Activated naive CD4-positive, alpha-beta T cell treated with anti-CD3 and anti-CD28 coated beads, Interleukin-2, amount 50 U/mL, for 24 hours (primary cell): ENCODE measurements around the gene EXOC4.
"Not testable (repeated sequence)": the region's sequence is repeated elsewhere in the genome, so short reads cannot be mapped to it uniquely, and the experiment has no call there.

Experiments used
- H3K27ac Mint-ChIP-seq: one replicate; pipeline ENCODE4 v1.8.0; 2021; ENCODE audit warnings: mild to moderate bottlenecking, mixed read lengths
- H3K27me3 Mint-ChIP-seq: one replicate; pipeline ENCODE4 v1.8.0; 2021; ENCODE audit warnings: mixed read lengths
- H3K36me3 Mint-ChIP-seq: one replicate; pipeline ENCODE4 v1.8.0; 2021; ENCODE audit warnings: mixed read lengths
- H3K4me1 Mint-ChIP-seq: one replicate; pipeline ENCODE4 v1.8.0; 2021; ENCODE audit warnings: mixed read lengths
- H3K4me3 Mint-ChIP-seq: one replicate; pipeline ENCODE4 v1.8.0; 2021; ENCODE audit warnings: mild to moderate bottlenecking, mixed read lengths
- H3K9me3 Mint-ChIP-seq: one replicate; pipeline ENCODE4 v1.8.0; 2021; ENCODE audit warnings: mixed read lengths

EXOC4 gene

GRCh38 chr7:133883591-133883990, 630.7 kb downstream of the EXOC4 start:
- Mint-ChIP-seq H3K27ac (no peak overlapping the region), H3K36me3 (peaks cover 9% of the 10 kb centered on the region), H3K27me3 (no peaks in the 10 kb centered on the region), H3K4me1 (no peaks in the 10 kb centered on the region), H3K9me3 (no peaks in the 10 kb centered on the region), H3K4me3 (no peak overlapping the region)

- Mint-ChIP-seq H3K4me1 (no peaks in the 10 kb centered on the region), H3K27ac (no peak overlapping the region), H3K4me3 (no peak overlapping the region), H3K36me3 (peaks cover 5% of the 10 kb centered on the region), H3K27me3 (no peaks in the 10 kb centered on the region), H3K9me3 (no peaks in the 10 kb centered on the region)
Measured at GRCh38 chr7:133885213-133885612, 632.3 kb downstream of the EXOC4 start.

DNA sequence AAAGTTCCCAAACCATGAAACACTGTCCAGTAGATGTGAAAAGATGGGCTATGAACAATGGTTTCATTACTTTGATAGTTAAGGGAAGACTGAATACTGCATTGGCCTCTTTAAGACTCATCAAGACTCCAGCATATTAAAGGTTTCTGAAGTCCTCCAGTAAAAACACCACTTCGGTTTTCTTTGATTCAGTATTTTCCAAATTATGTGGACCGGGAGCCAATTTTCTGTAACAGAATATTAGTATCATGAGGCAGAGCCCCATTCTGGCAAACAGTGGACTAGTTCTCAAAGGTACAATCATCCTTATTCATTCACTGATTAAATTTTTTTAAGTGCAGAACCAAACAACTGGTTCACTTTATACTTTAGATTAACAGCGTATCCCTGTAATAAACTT, 633.2 kb downstream of the EXOC4 start:
- H3K36me3 Mint-ChIP-seq, result peaks cover 5% of the 10 kb centered on the region
- H3K27ac Mint-ChIP-seq, result no peak overlapping the region
- H3K27me3 Mint-ChIP-seq, result no peaks in the 10 kb centered on the region
- H3K4me1 Mint-ChIP-seq, result no peaks in the 10 kb centered on the region
- H3K9me3 Mint-ChIP-seq, result no peaks in the 10 kb centered on the region
- no peak overlapping the region for H3K4me3 Mint-ChIP-seq

- no peaks in the 10 kb centered on the region for H3K4me1 Mint-ChIP-seq
- no peaks in the 10 kb centered on the region for H3K9me3 Mint-ChIP-seq
- peaks cover 5% of the 10 kb centered on the region for H3K36me3 Mint-ChIP-seq
- H3K4me3 Mint-ChIP-seq, result no peak overlapping the region
- no peak overlapping the region for H3K27ac Mint-ChIP-seq
- H3K27me3 Mint-ChIP-seq, result no peaks in the 10 kb centered on the region
Measured at GRCh38 chr7:133886797-133887196, 633.9 kb downstream of the EXOC4 start.

DNA sequence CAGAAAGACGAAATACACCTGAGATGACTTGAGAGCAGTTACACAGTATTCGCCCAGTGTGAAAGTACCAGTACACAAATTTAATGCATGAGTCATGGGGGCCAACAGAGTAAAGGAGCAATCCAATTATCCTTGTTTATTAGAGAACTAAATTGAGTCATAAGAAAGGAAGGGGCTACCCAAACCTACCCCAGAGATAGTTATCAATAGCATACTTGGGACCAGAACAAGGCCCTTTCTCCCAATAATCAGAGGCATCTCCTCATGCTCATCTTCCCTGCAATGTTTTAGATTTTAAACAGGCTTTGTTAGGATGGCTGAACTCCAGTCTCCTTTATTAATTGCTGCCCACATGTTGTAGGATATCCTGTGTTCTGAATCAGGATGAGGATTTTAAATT, 634.6 kb downstream of the EXOC4 start:
- no peak overlapping the region for H3K27ac Mint-ChIP-seq
- no peaks in the 10 kb centered on the region for H3K9me3 Mint-ChIP-seq
- H3K36me3 Mint-ChIP-seq, result peaks cover 5% of the 10 kb centered on the region
- no peaks in the 10 kb centered on the region for H3K27me3 Mint-ChIP-seq
- no peak overlapping the region for H3K4me3 Mint-ChIP-seq
- no peaks in the 10 kb centered on the region for H3K4me1 Mint-ChIP-seq

- Mint-ChIP-seq H3K9me3 (no peaks in the 10 kb centered on the region), H3K36me3 (peaks cover 2% of the 10 kb centered on the region), H3K27ac (no peak overlapping the region), H3K4me3 (no peak overlapping the region), H3K4me1 (no peaks in the 10 kb centered on the region), H3K27me3 (no peaks in the 10 kb centered on the region)
Measured at GRCh38 chr7:133888061-133888930, 635.4 kb downstream of the EXOC4 start.

- H3K4me3 Mint-ChIP-seq, result no peak overlapping the region
- no peaks in the 10 kb centered on the region for H3K27me3 Mint-ChIP-seq
- no peaks in the 10 kb centered on the region for H3K9me3 Mint-ChIP-seq
- H3K36me3 Mint-ChIP-seq, result peaks cover 34% of the 10 kb centered on the region
- peak overlapping the region; percentile 42 for H3K27ac Mint-ChIP-seq
- H3K4me1 Mint-ChIP-seq, result no peaks in the 10 kb centered on the region
Measured at GRCh38 chr7:133904776-133905175, 651.9 kb downstream of the EXOC4 start.

DNA sequence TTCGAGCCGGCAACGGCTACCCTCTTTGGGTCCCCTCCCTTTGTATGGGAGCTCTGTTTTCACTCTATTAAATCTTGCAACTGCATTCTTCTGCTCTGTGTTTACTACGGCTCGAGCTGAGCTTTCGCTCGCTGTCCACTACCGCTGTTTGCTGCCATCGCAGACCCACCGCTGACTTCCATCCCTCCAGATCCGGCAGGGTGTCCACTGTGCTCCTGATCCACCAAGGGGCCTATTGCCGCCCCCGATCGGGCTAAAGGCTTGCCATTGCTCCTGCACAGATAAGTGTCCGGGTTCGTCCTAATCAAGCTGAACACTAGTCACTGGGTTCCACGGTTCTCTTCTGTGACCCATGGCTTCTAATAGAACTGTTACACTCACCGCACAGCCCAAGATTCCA, 653.7 kb downstream of the EXOC4 start:
- H3K4me1 Mint-ChIP-seq, H3K9me3 Mint-ChIP-seq, H3K4me3 Mint-ChIP-seq, H3K27me3 Mint-ChIP-seq, H3K27ac Mint-ChIP-seq: not testable (repeated sequence)
- peaks cover 35% of the 10 kb centered on the region for H3K36me3 Mint-ChIP-seq

DNA sequence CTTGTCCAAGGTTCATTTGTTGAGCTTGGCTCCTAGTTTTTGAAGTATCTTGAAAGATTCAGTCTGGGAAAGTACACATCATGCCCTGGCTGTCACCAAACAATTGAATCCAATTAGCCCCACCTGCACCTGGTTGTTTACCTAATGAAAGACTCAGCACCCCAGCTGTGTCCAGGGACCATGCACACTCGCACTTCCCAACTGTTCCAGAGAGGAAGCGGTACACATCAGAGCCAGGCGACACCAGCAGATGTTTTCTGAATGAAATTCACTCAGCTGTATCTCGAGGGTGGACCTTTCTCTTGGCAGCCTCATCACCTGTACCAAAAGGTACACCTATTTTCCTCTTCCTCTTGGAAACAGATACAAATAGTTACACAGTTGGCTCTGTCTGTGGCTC, 657.9 kb downstream of the EXOC4 start:
- no peaks in the 10 kb centered on the region for H3K4me1 Mint-ChIP-seq
- no peaks in the 10 kb centered on the region for H3K27me3 Mint-ChIP-seq
- H3K27ac Mint-ChIP-seq, result no peak overlapping the region
- peaks cover 18% of the 10 kb centered on the region for H3K36me3 Mint-ChIP-seq
- no peak overlapping the region for H3K4me3 Mint-ChIP-seq
- no peaks in the 10 kb centered on the region for H3K9me3 Mint-ChIP-seq

DNA sequence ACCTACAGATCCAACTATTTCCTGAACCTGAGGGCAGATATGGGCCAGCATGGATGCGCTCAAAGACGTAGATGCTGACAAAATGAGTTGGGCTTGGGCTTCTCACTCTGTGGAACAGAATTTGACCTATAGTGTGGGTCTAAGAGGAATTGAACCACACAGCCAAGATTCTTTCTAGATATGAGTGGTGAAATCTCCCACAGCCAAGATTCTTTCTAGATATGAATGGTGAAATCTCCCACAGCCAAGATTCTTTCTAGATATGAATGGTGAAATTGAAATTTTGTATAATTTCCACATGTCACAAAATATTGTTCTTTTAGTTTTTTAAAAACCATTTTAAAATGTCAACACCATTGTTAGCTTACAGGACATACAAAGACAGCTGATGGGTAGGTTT, 658.8 kb downstream of the EXOC4 start:
- Mint-ChIP-seq H3K27ac (no peak overlapping the region), H3K36me3 (peaks cover 24% of the 10 kb centered on the region), H3K4me3 (no peak overlapping the region), H3K4me1 (no peaks in the 10 kb centered on the region), H3K9me3 (no peaks in the 10 kb centered on the region), H3K27me3 (no peaks in the 10 kb centered on the region)

DNA sequence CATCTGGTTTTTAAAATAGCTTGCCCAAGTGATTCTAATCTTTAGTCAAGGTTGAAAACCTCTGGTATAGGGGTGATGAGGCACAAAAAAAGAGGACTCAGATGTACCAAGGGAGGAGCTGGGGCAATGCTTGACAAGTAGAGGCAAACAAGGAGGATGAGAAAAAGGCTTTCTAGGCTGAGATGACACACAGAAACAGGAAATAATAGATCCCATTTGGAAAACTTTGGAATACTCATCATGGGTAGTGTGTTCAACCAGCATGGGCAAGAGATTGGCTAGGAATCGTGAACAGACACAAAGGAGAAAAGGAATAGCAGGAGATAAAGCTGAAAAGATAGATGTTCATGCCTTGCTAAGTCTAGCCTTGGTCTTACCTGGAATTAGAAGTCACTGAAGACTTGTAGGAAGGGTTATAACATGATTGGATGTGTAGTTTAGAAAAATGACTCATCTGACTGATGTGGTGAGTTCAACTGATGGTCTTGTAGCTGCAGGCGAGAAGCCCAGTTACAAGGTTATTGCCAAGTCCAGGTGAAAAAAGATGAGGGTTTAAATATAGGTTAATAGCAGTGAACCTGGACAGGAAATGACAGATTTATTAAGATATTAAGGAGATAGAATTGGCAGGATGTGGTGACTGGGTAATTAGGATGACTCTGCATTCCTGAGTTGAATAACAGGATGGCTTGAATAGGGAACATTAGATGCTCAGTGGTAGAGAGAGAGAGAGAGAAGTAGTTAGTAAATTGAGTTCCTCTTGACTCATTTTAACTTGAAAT, 660.2 kb downstream of the EXOC4 start:
- Mint-ChIP-seq H3K36me3 (peaks cover 33% of the 10 kb centered on the region), H3K27me3 (no peaks in the 10 kb centered on the region), H3K9me3 (no peaks in the 10 kb centered on the region), H3K4me1 (no peaks in the 10 kb centered on the region), H3K27ac (no peak overlapping the region), H3K4me3 (no peak overlapping the region)

GRCh38 chr7:133916621-133917020, 663.7 kb downstream of the EXOC4 start:
- Mint-ChIP-seq H3K27me3 (no peaks in the 10 kb centered on the region), H3K9me3 (peaks cover 18% of the 10 kb centered on the region), H3K27ac (no peak overlapping the region), H3K36me3 (peaks cover 50% of the 10 kb centered on the region), H3K4me3 (no peak overlapping the region), H3K4me1 (no peaks in the 10 kb centered on the region)

GRCh38 chr7:133919810-133920209, 666.9 kb downstream of the EXOC4 start:
- Mint-ChIP-seq H3K27me3 (no peaks in the 10 kb centered on the region), H3K4me3 (no peak overlapping the region), H3K9me3 (peaks cover 18% of the 10 kb centered on the region), H3K4me1 (no peaks in the 10 kb centered on the region), H3K36me3 (peaks cover 53% of the 10 kb centered on the region), H3K27ac (no peak overlapping the region)

- H3K4me3 Mint-ChIP-seq, result no peak overlapping the region
- peaks cover 18% of the 10 kb centered on the region for H3K9me3 Mint-ChIP-seq
- peaks cover 46% of the 10 kb centered on the region for H3K36me3 Mint-ChIP-seq
- no peaks in the 10 kb centered on the region for H3K27me3 Mint-ChIP-seq
- no peak overlapping the region for H3K27ac Mint-ChIP-seq
- H3K4me1 Mint-ChIP-seq, result no peaks in the 10 kb centered on the region
Measured at GRCh38 chr7:133921635-133922182, 668.8 kb downstream of the EXOC4 start.

DNA sequence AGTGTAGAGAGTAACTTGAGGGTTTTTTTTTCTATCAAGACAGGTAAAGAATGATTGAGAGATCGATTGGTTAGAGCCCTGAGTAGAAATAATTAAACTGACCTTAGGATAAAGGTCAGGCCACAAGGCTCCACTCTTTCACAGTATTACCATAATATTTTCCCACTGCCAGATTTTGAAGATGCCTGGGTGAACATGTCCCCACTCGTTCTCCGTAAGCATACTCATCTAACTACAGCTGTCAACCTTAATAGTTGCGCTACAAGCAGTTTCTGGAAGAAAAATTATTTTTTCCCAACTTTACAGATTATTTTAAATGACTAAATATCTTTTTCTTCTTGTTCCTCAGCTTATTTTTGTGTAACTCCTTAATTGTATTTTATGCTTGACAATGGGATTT, 671.1 kb downstream of the EXOC4 start:
- Mint-ChIP-seq H3K27ac (no peak overlapping the region), H3K4me3 (no peak overlapping the region), H3K27me3 (no peaks in the 10 kb centered on the region), H3K4me1 (no peaks in the 10 kb centered on the region), H3K36me3 (peaks cover 32% of the 10 kb centered on the region), H3K9me3 (peaks cover 16% of the 10 kb centered on the region)

GRCh38 chr7:133931053-133931452, 678.2 kb downstream of the EXOC4 start:
- peaks cover 16% of the 10 kb centered on the region for H3K36me3 Mint-ChIP-seq
- H3K27me3 Mint-ChIP-seq, result no peaks in the 10 kb centered on the region
- H3K4me3 Mint-ChIP-seq, result no peak overlapping the region
- H3K4me1 Mint-ChIP-seq, result no peaks in the 10 kb centered on the region
- no peaks in the 10 kb centered on the region for H3K9me3 Mint-ChIP-seq
- H3K27ac Mint-ChIP-seq, result no peak overlapping the region
